Caco-2 (cell line): ENCODE results near the gene LMNB1. TPM values are rescaled to one million over a fixed set of nuclear protein-coding genes. Genes with fewer than 3 reads are reported as not detected.

Source experiments
- BruUV-seq: library from RNA; stranded (reverse); fragments of 400-500 nt; replicated peaks from 2 replicates; lab custom pipeline; 2021; lab: Mats Ljungman, UMichigan
- CTCF ChIA-PET: fragments of 300-600 bp; sonication (Branson Sonifier 250); formaldehyde crosslinking; loops from one replicate; lab custom pipeline; 2022; ENCODE audit warnings: antibody characterized with exemption; lab: Charles Lee
- POLR2A ChIA-PET: fragments of 300-600 bp; sonication (Branson Sonifier 250); formaldehyde crosslinking; loops from one replicate; lab custom pipeline; 2022; ENCODE audit warnings: antibody characterized with exemption; lab: Charles Lee
- DNase-seq, 2 experiments: peaks; one replicate each; pipeline versions ENCODE4 v3.0.0 to v3.0.0-alpha.2; 2020 to 2022
- H3K27me3 ChIP-seq: replicated peaks from 2 replicates; pipeline ENCODE4 v1.6.0; 2011; ENCODE audit warnings: low read length; ENCODE audit not compliant: control insufficient read depth, insufficient read depth
- H3K36me3 ChIP-seq: 2 replicates; pipeline ENCODE4 v1.5.1; 2011; ENCODE audit warnings: low read length; ENCODE audit not compliant: control insufficient read depth, insufficient read depth
- H3K4me1 ChIP-seq: fragments of 250-450 bp; sonication (Bioruptor Pico); 2 replicates; pipeline ENCODE4 v1.5.1; 2020; ENCODE audit warnings: mild to moderate bottlenecking
- H3K4me3 ChIP-seq: 2 replicates; pipeline ENCODE4 v1.5.1; 2011; ENCODE audit warnings: low read depth, mild to moderate bottlenecking, control low read depth, low read length
- H3K9me3 ChIP-seq: fragments of 250-450 bp; sonication (Bioruptor Pico); 2 replicates; pipeline ENCODE4 v1.5.1; 2020; ENCODE audit warnings: mild to moderate bottlenecking, moderate library complexity
- H3K27ac Mint-ChIP-seq: one replicate; pipeline ENCODE4 v1.8.0; 2022; ENCODE audit warnings: mixed read lengths; ENCODE audit not compliant: unreplicated experiment
- H3K27me3 Mint-ChIP-seq: one replicate; pipeline ENCODE4 v1.8.0; 2022; ENCODE audit warnings: mixed read lengths; ENCODE audit not compliant: insufficient read depth, unreplicated experiment
- H3K36me3 Mint-ChIP-seq: one replicate; pipeline ENCODE4 v1.8.0; 2022; ENCODE audit warnings: mild to moderate bottlenecking, mixed read lengths; ENCODE audit not compliant: insufficient read depth, unreplicated experiment
- H3K4me1 Mint-ChIP-seq: one replicate; pipeline ENCODE4 v1.8.0; 2022; ENCODE audit warnings: low read depth, mixed read lengths; ENCODE audit not compliant: unreplicated experiment
- H3K4me3 Mint-ChIP-seq: one replicate; pipeline ENCODE4 v1.8.0; 2022; ENCODE audit warnings: mild to moderate bottlenecking, moderate library complexity, mixed read lengths; ENCODE audit not compliant: unreplicated experiment
- H3K9me3 Mint-ChIP-seq: one replicate; pipeline ENCODE4 v1.8.0; 2022; ENCODE audit warnings: mixed read lengths; ENCODE audit not compliant: unreplicated experiment
- CTCF ChIP-seq, 2 experiments: fragments of 200-600 bp in 1 of 2; IDR thresholded peaks; 1 replicate in 1 of 2; 2 replicates in 1 of 2; pipeline versions ENCODE4 v1.5.1 to v1.8.0; 2011 to 2022; ENCODE audit warnings: antibody characterized with exemption in 1 of 2, control low read depth in 1 of 2, inconsistent platforms in 1 of 2, low read depth in 1 of 2, low read length in 1 of 2, mild to moderate bottlenecking in 1 of 2, moderate library complexity in 1 of 2; ENCODE audit not compliant: insufficient read depth in 1 of 2, severe bottlenecking in 1 of 2, unreplicated experiment in 1 of 2
- intact Hi-C: fragments of 100-400 bp; cut with micrococcal nuclease; formaldehyde crosslinking; loops from one replicate; pipeline ENCODE4 v1.10.0; 2022; ENCODE audit not compliant: unreplicated experiment
- total RNA-seq: library from RNA; stranded (reverse); gene quantifications from 2 replicates; pipeline ENCODE4 v1.2.3, GENCODE V29; 2022

LMNB1 gene
- total RNA-seq, 1 experiment from 2014 or later: 152 TPM

GRCh38 chr5:126794157-126794828 lies 17.4 kb downstream of the LMNB1 start:
- intact Hi-C loops: no loop called here
- Mint-ChIP-seq H3K4me3 (no peak overlapping the region), H3K9me3 (no peaks in the 10 kb centered on the region), H3K27ac (no peak overlapping the region), H3K4me1 (no peaks in the 10 kb centered on the region), H3K27me3 (no peaks in the 10 kb centered on the region), H3K36me3 (peaks cover 24% of the 10 kb centered on the region)
- ChIA-PET POLR2A (interaction anchor here (1.0 kb wide), 1 partner anchor 16 kb away, joined by 9 read pairs; no protein-coding TSS in a partner anchor), CTCF (no interaction called here)
- Histone ChIP-seq H3K27me3 (no peaks in the 10 kb centered on the region), H3K4me3 (no peak overlapping the region), H3K9me3 (no peaks in the 10 kb centered on the region), H3K4me1 (no peaks in the 10 kb centered on the region), H3K36me3 (no peaks in the 10 kb centered on the region; the same call in 1 of the 2 replicates)
- no TSS peak for BruUV-seq
- no peak for DNase-seq
- no peak for TF ChIP-seq CTCF (IDR thresholded peaks at IDR 0.05; ENCODE audit: insufficient read depth in 1 of 2, low read depth in 1 of 2, low read length in 1 of 2, severe bottlenecking in 1 of 2, unreplicated experiment in 1 of 2)

- Mint-ChIP-seq H3K9me3 (no peaks in the 10 kb centered on the region), H3K36me3 (peaks cover 29% of the 10 kb centered on the region), H3K4me1 (no peaks in the 10 kb centered on the region), H3K4me3 (no peak overlapping the region), H3K27me3 (no peaks in the 10 kb centered on the region), H3K27ac (no peak overlapping the region)
- DNase-seq: no peak
- H3K4me3 ChIP-seq: no peak overlapping the region
- intact Hi-C loops: no loop called here
- no peaks in the 10 kb centered on the region for H3K9me3 ChIP-seq
- ChIA-PET CTCF (no interaction called here), POLR2A (no interaction called here)
- no peak for TF ChIP-seq CTCF (IDR thresholded peaks at IDR 0.05; ENCODE audit: insufficient read depth in 1 of 2, low read depth in 1 of 2, low read length in 1 of 2, severe bottlenecking in 1 of 2, unreplicated experiment in 1 of 2)
- no peaks in the 10 kb centered on the region; the same call in 1 of the 2 replicates for H3K36me3 ChIP-seq
- no peaks in the 10 kb centered on the region for H3K4me1 ChIP-seq
- no peaks in the 10 kb centered on the region for H3K27me3 ChIP-seq
- BruUV-seq: no TSS peak
Measured at GRCh38 chr5:126799780-126800179, 22.8 kb downstream of the LMNB1 start.

- no peaks in the 10 kb centered on the region for H3K4me1 ChIP-seq
- Mint-ChIP-seq H3K36me3 (peaks cover 29% of the 10 kb centered on the region), H3K4me3 (no peak overlapping the region), H3K27me3 (no peaks in the 10 kb centered on the region), H3K27ac (no peak overlapping the region), H3K9me3 (no peaks in the 10 kb centered on the region), H3K4me1 (no peaks in the 10 kb centered on the region)
- no peak for DNase-seq
- intact Hi-C loops: no loop called here
- no peaks in the 10 kb centered on the region; the same call in 1 of the 2 replicates for H3K36me3 ChIP-seq
- H3K9me3 ChIP-seq: no peaks in the 10 kb centered on the region
- no peak for TF ChIP-seq CTCF (IDR thresholded peaks at IDR 0.05; ENCODE audit: insufficient read depth in 1 of 2, low read depth in 1 of 2, low read length in 1 of 2, severe bottlenecking in 1 of 2, unreplicated experiment in 1 of 2)
- POLR2A ChIA-PET: no interaction called here
- H3K27me3 ChIP-seq: no peaks in the 10 kb centered on the region
- no TSS peak for BruUV-seq
- CTCF ChIA-PET: no interaction called here
- no peak overlapping the region for H3K4me3 ChIP-seq
Measured at GRCh38 chr5:126801174-126801991, 24.4 kb downstream of the LMNB1 start.
